Breast epithelium (tissue), 3 donors: ENCODE measurements around the gene ENC1.

Experiments
- CTCF ChIP-seq, 3 donors: fragments of 450-650 bp; IDR thresholded peaks; one replicate each; pipeline ENCODE4 v1.5.1; 2016 to 2017; ENCODE audit warnings: antibody characterized with exemption in 3 of 3, mild to moderate bottlenecking in 3 of 3, moderate library complexity in 3 of 3
- POLR2AphosphoS5 ChIP-seq, 3 donors: sonication (generic); formaldehyde crosslinking; IDR thresholded peaks; one replicate each; pipeline ENCODE4 v1.6.1; 2017; ENCODE audit warnings: antibody characterized with exemption in 3 of 3

- TF ChIP-seq CTCF (IDR thresholded peaks at IDR 0.05) (no peak), POLR2AphosphoS5 (IDR thresholded peaks at IDR 0.05) (no peak)
These were observed 2.6 kb upstream of the ENC1 start for GRCh38 chr5:74643111-74643562.
